Activated T-cell treated with anti-CD3 and anti-CD28 coated beads for 4 hours (primary cell): ENCODE measurements around the gene KCNJ6.
"Not testable (repeated sequence)": the region's sequence is repeated elsewhere in the genome, so short reads cannot be mapped to it uniquely, and the experiment has no call there.

Experiments
- DNase-seq: peaks from one replicate; pipeline ENCODE4 v3.0.0-alpha.2; 2020

The KCNJ6 gene

GRCh38 chr21:37627561-37627960 is 288.7 kb downstream of the KCNJ6 start:
- no peak for DNase-seq

- no peak for DNase-seq
These were observed 289.2 kb downstream of the KCNJ6 start for GRCh38 chr21:37627074-37627473.

GRCh38 chr21:37626320-37626719 is 289.9 kb downstream of the KCNJ6 start:
- no peak for DNase-seq

GRCh38 chr21:37623689-37624088 is 292.6 kb downstream of the KCNJ6 start:
- DNase-seq = no peak

GRCh38 chr21:37623183-37623582 is 293.1 kb downstream of the KCNJ6 start:
- DNase-seq = no peak

- DNase-seq = no peak
These were observed 293.5 kb downstream of the KCNJ6 start for GRCh38 chr21:37622755-37623154.

GRCh38 chr21:37620401-37620800 is 295.9 kb downstream of the KCNJ6 start:
- DNase-seq = no peak

GRCh38 chr21:37619464-37619974 is 296.7 kb downstream of the KCNJ6 start:
- no peak for DNase-seq

GRCh38 chr21:37618081-37618480 is 298.2 kb downstream of the KCNJ6 start:
- no peak for DNase-seq

GRCh38 chr21:37615962-37616361 is 300.3 kb downstream of the KCNJ6 start:
- DNase-seq = no peak

- DNase-seq = no peak
These were observed 301.8 kb downstream of the KCNJ6 start for GRCh38 chr21:37614351-37614875.

- no peak for DNase-seq
These were observed 309.2 kb downstream of the KCNJ6 start for GRCh38 chr21:37607081-37607480.

GRCh38 chr21:37606549-37606948 is 309.7 kb downstream of the KCNJ6 start:
- DNase-seq = no peak

- no peak for DNase-seq
These were observed 311.3 kb downstream of the KCNJ6 start for GRCh38 chr21:37605006-37605405.

GRCh38 chr21:37603129-37603528 is 313.1 kb downstream of the KCNJ6 start:
- DNase-seq = no peak

- no peak for DNase-seq
These were observed 314.3 kb downstream of the KCNJ6 start for GRCh38 chr21:37601915-37602314.

- DNase-seq = no peak
These were observed 315.2 kb downstream of the KCNJ6 start for GRCh38 chr21:37601027-37601426.

- DNase-seq = no peak
These were observed 320.3 kb downstream of the KCNJ6 start for GRCh38 chr21:37595944-37596343.

GRCh38 chr21:37594472-37594951 is 321.7 kb downstream of the KCNJ6 start:
- no peak for DNase-seq

GRCh38 chr21:37593740-37594471 is 322.4 kb downstream of the KCNJ6 start:
- no peak for DNase-seq

GRCh38 chr21:37593015-37593414 is 323.2 kb downstream of the KCNJ6 start:
- no peak for DNase-seq

GRCh38 chr21:37592496-37592895 is 323.8 kb downstream of the KCNJ6 start:
- no peak for DNase-seq

GRCh38 chr21:37591994-37592393 is 324.3 kb downstream of the KCNJ6 start:
- not testable (repeated sequence) for DNase-seq

GRCh38 chr21:37590836-37591235 is 325.4 kb downstream of the KCNJ6 start:
- DNase-seq = not testable (repeated sequence)

- not testable (repeated sequence) for DNase-seq
These were observed 327.6 kb downstream of the KCNJ6 start for GRCh38 chr21:37588644-37589043.
